Natural killer cell (primary cell): ENCODE measurements around the gene MIF. TPM values are rescaled to one million over a fixed set of nuclear protein-coding genes. Genes with fewer than 3 reads are reported as not detected.
A peak's percentile ranks its signal among the peaks of the same experiment; 100 is the strongest.

Experiments used
- ATAC-seq, 3 donors: fragments of 150-1000 bp in 2 of 3; fragments of 200-7000 bp in 1 of 3; cut with Tn5 transposase; 1 replicate in 1 of 3; 2 replicates in 2 of 3; pipeline ENCODE4 v1.10.0; 2021; ENCODE audit warnings: mild to moderate bottlenecking in 2 of 3, moderate library complexity in 2 of 3
- DNase-seq, 2 donors: peaks; one replicate each; pipeline versions ENCODE4 v3.0.0 to v3.0.0-alpha.2; 2013 to 2021; ENCODE audit warnings: mixed read lengths in 1 of 2
- H3K27ac ChIP-seq: one replicate; pipeline ENCODE4 v1.5.1; 2013; ENCODE audit warnings: mild to moderate bottlenecking, low read length
- H3K27me3 ChIP-seq: one replicate; pipeline ENCODE4 v1.6.1; 2013; ENCODE audit warnings: low read length; ENCODE audit not compliant: control insufficient read depth, insufficient read depth
- H3K36me3 ChIP-seq: one replicate; pipeline ENCODE4 v1.6.1; 2013; ENCODE audit warnings: low read length; ENCODE audit not compliant: control insufficient read depth, insufficient read depth
- H3K4me1 ChIP-seq: one replicate; pipeline ENCODE4 v1.6.1; 2013; ENCODE audit warnings: low read length; ENCODE audit not compliant: control insufficient read depth, insufficient read depth
- H3K4me3 ChIP-seq: one replicate; pipeline ENCODE4 v1.5.1; 2013; ENCODE audit warnings: low read length
- H3K9me3 ChIP-seq: one replicate; pipeline ENCODE4 v1.6.1; 2013; ENCODE audit warnings: low read length; ENCODE audit not compliant: control insufficient read depth, insufficient read depth
- H3K27ac Mint-ChIP-seq, 2 donors: one replicate each; pipeline ENCODE4 v1.8.0; 2022; ENCODE audit warnings: mild to moderate bottlenecking in 2 of 2, mixed read lengths in 2 of 2, moderate library complexity in 1 of 2
- H3K27me3 Mint-ChIP-seq, 2 donors: one replicate each; pipeline ENCODE4 v1.8.0; 2022; ENCODE audit warnings: low read depth in 2 of 2, mixed read lengths in 2 of 2
- H3K36me3 Mint-ChIP-seq: one replicate; pipeline ENCODE4 v1.8.0; 2022; ENCODE audit warnings: mixed read lengths
- H3K4me1 Mint-ChIP-seq, 2 donors: one replicate each; pipeline ENCODE4 v1.8.0; 2022; ENCODE audit warnings: mixed read lengths in 2 of 2
- H3K4me3 Mint-ChIP-seq: one replicate; pipeline ENCODE4 v1.8.0; 2022; ENCODE audit warnings: mild to moderate bottlenecking, moderate library complexity, mixed read lengths
- H3K9me3 Mint-ChIP-seq, 2 donors: one replicate each; pipeline ENCODE4 v1.8.0; 2022; ENCODE audit warnings: mixed read lengths in 2 of 2
- CTCF ChIP-seq: fragments of 200-600 bp; IDR thresholded peaks from one replicate; pipeline ENCODE4 v1.8.0; 2022; ENCODE audit warnings: antibody characterized with exemption
- WGBS: methylation state at CpG from one replicate; pipeline ENCODE4 v1.1.7; 2013; ENCODE audit warnings: missing lambda C conversion rate; ENCODE audit not compliant: insufficient coverage; 5-methylcytosine and 5-hydroxymethylcytosine counted together
- intact Hi-C: fragments of 100-400 bp; cut with micrococcal nuclease; formaldehyde crosslinking; loops from one replicate; pipeline ENCODE4 v1.14.2; 2022
- total RNA-seq, 4 donors: library from RNA; stranded (reverse); fragments of 120-200 nt in 1 of 4; gene quantifications; one replicate each; pipeline versions ENCODE4 v1.2.3 to v1.2.4, GENCODE V29; 2013 to 2022

The MIF gene
- total RNA-seq, 3 donors from 2014 or later (not counting 1 experiment from before 2014, with no cell fraction given): 115 to 182 (median 133) TPM

- H3K27ac Mint-ChIP-seq: peak overlapping the region in 1 of 2 donors; percentile 98
- no peak overlapping the region for H3K4me3 Mint-ChIP-seq
- peaks cover 8 to 22% of the 10 kb centered on the region in 2 donors for H3K4me1 Mint-ChIP-seq
- Histone ChIP-seq H3K27ac (no peak overlapping the region), H3K36me3 (no peaks in the 10 kb centered on the region), H3K4me3 (no peak overlapping the region), H3K9me3 (no peaks in the 10 kb centered on the region), H3K27me3 (no peaks in the 10 kb centered on the region), H3K4me1 (peaks cover 7% of the 10 kb centered on the region)
- ATAC-seq: no peak
- no peaks in the 10 kb centered on the region for H3K36me3 Mint-ChIP-seq
- intact Hi-C loops: no loop called here
- no peak for DNase-seq
- no peak for TF ChIP-seq CTCF
- 92% methylated on average over 12 of the region's 12 CpGs for WGBS
- no peaks in the 10 kb centered on the region for H3K9me3 Mint-ChIP-seq
- no peaks in the 10 kb centered on the region for H3K27me3 Mint-ChIP-seq
Measured at GRCh38 chr22:23911318-23911980, 17.3 kb downstream of the MIF start.

- 97% methylated on average over 9 of the region's 9 CpGs for WGBS
- ATAC-seq (no peak), DNase-seq (no peak)
- Histone ChIP-seq H3K36me3 (no peaks in the 10 kb centered on the region), H3K27ac (no peak overlapping the region), H3K4me1 (peaks cover 7% of the 10 kb centered on the region), H3K27me3 (no peaks in the 10 kb centered on the region), H3K9me3 (no peaks in the 10 kb centered on the region), H3K4me3 (no peak overlapping the region)
- peaks cover 8 to 22% of the 10 kb centered on the region in 2 donors for H3K4me1 Mint-ChIP-seq
- H3K9me3 Mint-ChIP-seq: no peaks in the 10 kb centered on the region
- no peak for TF ChIP-seq CTCF
- intact Hi-C loops: no loop called here
- no peaks in the 10 kb centered on the region for H3K36me3 Mint-ChIP-seq
- no peak overlapping the region for H3K4me3 Mint-ChIP-seq
- peak overlapping the region in 1 of 2 donors; percentile 98 for H3K27ac Mint-ChIP-seq
- H3K27me3 Mint-ChIP-seq: no peaks in the 10 kb centered on the region
Measured at GRCh38 chr22:23912293-23912903, 18.2 kb downstream of the MIF start.

GRCh38 chr22:23913306-23913660, 19.1 kb downstream of the MIF start:
- H3K4me3 ChIP-seq: peak overlapping the region; percentile 44
- H3K27ac ChIP-seq: peak overlapping the region; percentile 75
- H3K4me1 ChIP-seq: peaks cover 7% of the 10 kb centered on the region
- 0% methylated on average over 1 of the region's 1 CpG for WGBS
- DNase-seq: no peak
- H3K36me3 ChIP-seq: no peaks in the 10 kb centered on the region
- intact Hi-C loops: loop anchor here (1.0 kb wide), 1 partner anchor 18 kb away; no protein-coding TSS in a partner anchor
- Mint-ChIP-seq H3K4me3 (peak overlapping the region; percentile 96), H3K36me3 (no peaks in the 10 kb centered on the region), H3K4me1 (peaks cover 8 to 22% of the 10 kb centered on the region in 2 donors), H3K27ac (peak overlapping the region; percentile 95 to 98), H3K27me3 (no peaks in the 10 kb centered on the region), H3K9me3 (no peaks in the 10 kb centered on the region)
- H3K9me3 ChIP-seq: no peaks in the 10 kb centered on the region
- no peak for TF ChIP-seq CTCF
- ATAC-seq: no peak
- no peaks in the 10 kb centered on the region for H3K27me3 ChIP-seq
